HCT116 (cell line): ENCODE data around the gene GIMAP5. TPM values are rescaled to one million over a fixed set of nuclear protein-coding genes. Genes with fewer than 3 reads are reported as not detected.

Experiments
- ATAC-seq: fragments of 200-7000 bp; cut with Tn5 transposase; 2 replicates; pipeline ENCODE4 v1.9.1; 2020; ENCODE audit warnings: mild to moderate bottlenecking, moderate library complexity
- BruUV-seq: library from RNA; stranded (reverse); fragments of 400-500 nt; replicated peaks from 2 replicates; lab custom pipeline; 2021; lab: Mats Ljungman, UMichigan
- CTCF ChIA-PET: fragments of 300-600 bp; sonication (Branson Sonifier 250); formaldehyde crosslinking; loops from one replicate; lab custom pipeline; 2021; ENCODE audit warnings: antibody characterized with exemption; lab: Charles Lee
- POLR2A ChIA-PET: fragments of 300-600, 350-600 bp; sonication (Branson Sonifier 250); formaldehyde crosslinking; loops from one replicate; lab custom pipeline; 2021; ENCODE audit warnings: antibody characterized with exemption; lab: Charles Lee
- RAD21 ChIA-PET, 2 experiments: fragments of 300-600 bp; sonication (Branson Sonifier 250); formaldehyde crosslinking; loops; one replicate each; lab custom pipeline; 2023; ENCODE audit warnings: low total read pairs in 2 of 2; ENCODE audit not compliant: uncharacterized antibody in 2 of 2, unreplicated experiment in 2 of 2, low non-redundant PET in 1 of 2; lab: Charles Lee
- DNase-seq: peaks from one replicate; pipeline ENCODE4 v3.0.0-alpha.2; 2010; ENCODE audit warnings: low read depth, low spot score
- H2AFZ ChIP-seq: fragments of 200-600 bp; shearing (Covaris generic), sonication (generic); 2 replicates; pipeline ENCODE4 v1.6.1; 2017; ENCODE audit warnings: low read depth, mixed run types, mixed read lengths, antibody characterized with exemption, low read length; ENCODE audit not compliant: poor library complexity, severe bottlenecking
- H3K27ac ChIP-seq: 2 replicates; pipeline ENCODE4 v1.5.1; 2012; ENCODE audit warnings: low read depth, low read length
- H3K27me3 ChIP-seq: fragments of 200-600 bp; sonication (generic); 2 replicates; pipeline ENCODE4 v1.6.1; 2016; ENCODE audit warnings: mixed run types, low read length, mixed read lengths; ENCODE audit not compliant: insufficient read depth
- H3K36me3 ChIP-seq, 2 experiments: fragments of 200-500 bp in 1 of 2; fragments of 200-600 bp in 1 of 2; sonication (Bioruptor generic) in 1 of 2; sonication (generic) in 1 of 2; 2 replicates each; pipeline versions ENCODE4 v1.5.1 to v1.6.1; 2014 to 2016; ENCODE audit warnings: low read length in 2 of 2, inconsistent platforms in 1 of 2, mixed read lengths in 1 of 2, mixed run types in 1 of 2; ENCODE audit not compliant: insufficient read depth in 2 of 2, control insufficient read depth in 1 of 2
- H3K4me1 ChIP-seq, 2 experiments: fragments of 200-600 bp in 1 of 2; sonication (generic) in 1 of 2; 2 replicates each; pipeline versions ENCODE4 v1.5.1 to v1.6.1; 2012 to 2017; ENCODE audit warnings: low read length in 2 of 2, inconsistent platforms in 1 of 2, mild to moderate bottlenecking in 1 of 2, mixed read lengths in 1 of 2, mixed run types in 1 of 2, moderate library complexity in 1 of 2; ENCODE audit not compliant: insufficient read depth in 2 of 2, control insufficient read depth in 1 of 2
- H3K4me2 ChIP-seq: fragments of 200-600 bp; sonication (generic); 2 replicates; pipeline ENCODE4 v1.6.1; 2017; ENCODE audit warnings: mixed run types, low read length, mixed read lengths
- H3K4me3 ChIP-seq, 2 experiments: fragments of 200-600 bp in 1 of 2; sonication (generic) in 1 of 2; replicated peaks in 1 of 2; 2 replicates each; pipeline ENCODE4 v1.5.1; 2011 to 2016; ENCODE audit warnings: low read length in 2 of 2, control low read depth in 1 of 2, low read depth in 1 of 2, mild to moderate bottlenecking in 1 of 2, mixed read lengths in 1 of 2, mixed run types in 1 of 2
- H3K79me2 ChIP-seq: fragments of 200-600 bp; sonication (generic); 2 replicates; pipeline ENCODE4 v1.6.1; 2017; ENCODE audit warnings: mild to moderate bottlenecking, mixed run types, low read length, moderate library complexity, mixed read lengths; ENCODE audit not compliant: insufficient read depth
- H3K9ac ChIP-seq: fragments of 200-600 bp; sonication (generic); 2 replicates; pipeline ENCODE4 v1.6.1; 2016; ENCODE audit warnings: low read length, mixed read lengths
- H3K9me2 ChIP-seq: fragments of 200-600 bp; sonication (generic), shearing (Covaris generic); 2 replicates; pipeline ENCODE4 v1.6.1; 2017; ENCODE audit warnings: mixed run types, mild to moderate bottlenecking, moderate library complexity; ENCODE audit not compliant: insufficient read depth
- H3K9me3 ChIP-seq, 2 experiments: fragments of 200-500 bp in 1 of 2; fragments of 200-600 bp in 1 of 2; sonication (Bioruptor generic) in 1 of 2; sonication (generic) in 1 of 2; 2 replicates each; pipeline ENCODE4 v1.6.1; 2014 to 2017; ENCODE audit warnings: low read length in 2 of 2, mixed read lengths in 2 of 2, inconsistent platforms in 1 of 2, low read depth in 1 of 2, mild to moderate bottlenecking in 1 of 2, mixed run types in 1 of 2, moderate library complexity in 1 of 2; ENCODE audit not compliant: control insufficient read depth in 1 of 2, insufficient read depth in 1 of 2
- H4K20me1 ChIP-seq: fragments of 200-600 bp; sonication (generic), shearing (Covaris generic); 2 replicates; pipeline ENCODE4 v1.6.1; 2017; ENCODE audit warnings: mixed run types, mild to moderate bottlenecking, moderate library complexity; ENCODE audit not compliant: insufficient read depth
- CBX3 ChIP-seq: IDR thresholded peaks from 2 replicates; pipeline ENCODE4 v1.6.1; 2012; ENCODE audit warnings: low read depth
- CEBPB ChIP-seq: IDR thresholded peaks from 2 replicates; pipeline ENCODE4 v1.6.1; 2012; ENCODE audit warnings: low read depth
- ELF1 ChIP-seq: IDR thresholded peaks from 2 replicates; pipeline ENCODE4 v1.6.1; 2012; ENCODE audit warnings: low read depth, borderline replicate concordance
- FOSL1 ChIP-seq: IDR thresholded peaks from 2 replicates; pipeline ENCODE4 v1.6.1; 2012; ENCODE audit warnings: low read depth
- JUND ChIP-seq: IDR thresholded peaks from 2 replicates; pipeline ENCODE4 v1.6.1; 2012
- POLR2A ChIP-seq: IDR thresholded peaks from 2 replicates; pipeline ENCODE4 v1.7.0; 2011; ENCODE audit warnings: borderline replicate concordance; ENCODE audit not compliant: insufficient read depth, insufficient read length; ENCODE audit errors: extremely low read depth
- POLR2AphosphoS5 ChIP-seq: IDR thresholded peaks from 2 replicates; pipeline ENCODE4 v1.6.1; 2011; ENCODE audit warnings: mild to moderate bottlenecking, low read depth, low read length, moderate library complexity
- TCF7L2 ChIP-seq: IDR thresholded peaks from 2 replicates; pipeline ENCODE4 v1.7.0; 2011; ENCODE audit warnings: borderline replicate concordance, inconsistent platforms; ENCODE audit not compliant: insufficient read depth, insufficient read length; ENCODE audit errors: extremely low read depth
- ZFX ChIP-seq: fragments of 450-650 bp; IDR thresholded peaks from 2 replicates; pipeline ENCODE4 v1.6.1; 2017
- intact Hi-C: fragments of 100-400 bp; cut with micrococcal nuclease; formaldehyde crosslinking; loops from 2 replicates; pipeline ENCODE4 v1.10.0; 2022
- total RNA-seq: library from RNA; stranded (reverse); gene quantifications from one replicate; pipeline ENCODE4 v1.2.1, GENCODE V29; 2021; ENCODE audit not compliant: unreplicated experiment
- TF ChIP-seq, protein P1 (sequence below): IDR thresholded peaks from 2 replicates; pipeline ENCODE4 v1.6.1; 2012; ENCODE audit warnings: low read depth
- TF ChIP-seq, protein P2 (sequence below): IDR thresholded peaks from 2 replicates; pipeline ENCODE4 v1.6.1; 2012
- TF ChIP-seq, protein P3 (sequence below): IDR thresholded peaks from 2 replicates; pipeline ENCODE4 v1.6.1; 2012

GIMAP5 gene
- total RNA-seq, 1 experiment from 2014 or later = 0.57 TPM

DNA sequence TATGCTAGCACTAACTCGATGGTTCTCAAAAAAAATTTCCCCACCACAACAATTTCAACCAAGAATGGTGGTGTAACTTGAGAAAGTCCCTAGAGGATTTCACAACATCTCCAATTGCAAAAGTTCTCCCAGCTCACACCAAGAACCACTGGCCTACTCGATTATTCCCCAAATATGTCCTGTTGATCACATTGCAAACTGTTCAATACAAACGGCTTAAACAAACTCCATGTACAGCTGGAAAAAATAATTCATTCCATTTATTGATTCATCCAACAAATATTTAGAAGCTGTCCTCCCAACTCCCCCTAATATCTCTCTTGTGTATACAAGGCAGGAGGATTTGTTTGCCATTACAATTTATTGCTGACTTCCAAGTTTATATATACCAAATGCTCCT, 43.9 kb downstream of the GIMAP5 start:
- ChIA-PET CTCF (no interaction called here), RAD21 (no interaction called here), POLR2A (no interaction called here)
- Histone ChIP-seq H3K27ac (no peak overlapping the region), H3K4me3 (no peak overlapping the region), H3K4me1 (peaks cover 0 to 4% of the 10 kb centered on the region in 2 experiments; a peak in 2 of 4 replicates), H3K9ac (no peak overlapping the region), H3K9me2 (no peaks in the 10 kb centered on the region), H3K79me2 (no peaks in the 10 kb centered on the region), H3K4me2 (no peak overlapping the region), H3K27me3 (peaks cover 12% of the 10 kb centered on the region), H3K9me3 (no peaks in the 10 kb centered on the region), H4K20me1 (no peaks in the 10 kb centered on the region), H2AFZ (no peak overlapping the region), H3K36me3 (no peaks in the 10 kb centered on the region)
- no peak for ATAC-seq
- no TSS peak for BruUV-seq
- intact Hi-C loops = no loop called here
- TF ChIP-seq POLR2AphosphoS5 (no peak), ZFX (no peak), TCF7L2 (no peak), FOSL1 (no peak), JUND (no peak), ELF1 (no peak), POLR2A (no peak), CBX3 (no peak), CEBPB (no peak)
- TF ChIP-seq, protein P1, sequence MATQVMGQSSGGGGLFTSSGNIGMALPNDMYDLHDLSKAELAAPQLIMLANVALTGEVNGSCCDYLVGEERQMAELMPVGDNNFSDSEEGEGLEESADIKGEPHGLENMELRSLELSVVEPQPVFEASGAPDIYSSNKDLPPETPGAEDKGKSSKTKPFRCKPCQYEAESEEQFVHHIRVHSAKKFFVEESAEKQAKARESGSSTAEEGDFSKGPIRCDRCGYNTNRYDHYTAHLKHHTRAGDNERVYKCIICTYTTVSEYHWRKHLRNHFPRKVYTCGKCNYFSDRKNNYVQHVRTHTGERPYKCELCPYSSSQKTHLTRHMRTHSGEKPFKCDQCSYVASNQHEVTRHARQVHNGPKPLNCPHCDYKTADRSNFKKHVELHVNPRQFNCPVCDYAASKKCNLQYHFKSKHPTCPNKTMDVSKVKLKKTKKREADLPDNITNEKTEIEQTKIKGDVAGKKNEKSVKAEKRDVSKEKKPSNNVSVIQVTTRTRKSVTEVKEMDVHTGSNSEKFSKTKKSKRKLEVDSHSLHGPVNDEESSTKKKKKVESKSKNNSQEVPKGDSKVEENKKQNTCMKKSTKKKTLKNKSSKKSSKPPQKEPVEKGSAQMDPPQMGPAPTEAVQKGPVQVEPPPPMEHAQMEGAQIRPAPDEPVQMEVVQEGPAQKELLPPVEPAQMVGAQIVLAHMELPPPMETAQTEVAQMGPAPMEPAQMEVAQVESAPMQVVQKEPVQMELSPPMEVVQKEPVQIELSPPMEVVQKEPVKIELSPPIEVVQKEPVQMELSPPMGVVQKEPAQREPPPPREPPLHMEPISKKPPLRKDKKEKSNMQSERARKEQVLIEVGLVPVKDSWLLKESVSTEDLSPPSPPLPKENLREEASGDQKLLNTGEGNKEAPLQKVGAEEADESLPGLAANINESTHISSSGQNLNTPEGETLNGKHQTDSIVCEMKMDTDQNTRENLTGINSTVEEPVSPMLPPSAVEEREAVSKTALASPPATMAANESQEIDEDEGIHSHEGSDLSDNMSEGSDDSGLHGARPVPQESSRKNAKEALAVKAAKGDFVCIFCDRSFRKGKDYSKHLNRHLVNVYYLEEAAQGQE = no peak
- TF ChIP-seq, protein P2, sequence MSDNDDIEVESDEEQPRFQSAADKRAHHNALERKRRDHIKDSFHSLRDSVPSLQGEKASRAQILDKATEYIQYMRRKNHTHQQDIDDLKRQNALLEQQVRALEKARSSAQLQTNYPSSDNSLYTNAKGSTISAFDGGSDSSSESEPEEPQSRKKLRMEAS = no peak
- TF ChIP-seq, protein P3, sequence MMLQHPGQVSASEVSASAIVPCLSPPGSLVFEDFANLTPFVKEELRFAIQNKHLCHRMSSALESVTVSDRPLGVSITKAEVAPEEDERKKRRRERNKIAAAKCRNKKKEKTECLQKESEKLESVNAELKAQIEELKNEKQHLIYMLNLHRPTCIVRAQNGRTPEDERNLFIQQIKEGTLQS = no peak
- no peak for DNase-seq
